Ramos (cell line): ENCODE results near the gene PVR.
"Not testable (repeated sequence)": the region's sequence is repeated elsewhere in the genome, so short reads cannot be mapped to it uniquely, and the experiment has no call there.

Source experiments
- in situ Hi-C: fragments of 300-500 bp; cut with MboI; formaldehyde crosslinking; loops from one replicate; pipeline ENCODE4 v1.14.3; 2022; ENCODE audit warnings: low sequenced_read_pairs; ENCODE audit not compliant: unreplicated experiment

Gene PVR

DNA sequence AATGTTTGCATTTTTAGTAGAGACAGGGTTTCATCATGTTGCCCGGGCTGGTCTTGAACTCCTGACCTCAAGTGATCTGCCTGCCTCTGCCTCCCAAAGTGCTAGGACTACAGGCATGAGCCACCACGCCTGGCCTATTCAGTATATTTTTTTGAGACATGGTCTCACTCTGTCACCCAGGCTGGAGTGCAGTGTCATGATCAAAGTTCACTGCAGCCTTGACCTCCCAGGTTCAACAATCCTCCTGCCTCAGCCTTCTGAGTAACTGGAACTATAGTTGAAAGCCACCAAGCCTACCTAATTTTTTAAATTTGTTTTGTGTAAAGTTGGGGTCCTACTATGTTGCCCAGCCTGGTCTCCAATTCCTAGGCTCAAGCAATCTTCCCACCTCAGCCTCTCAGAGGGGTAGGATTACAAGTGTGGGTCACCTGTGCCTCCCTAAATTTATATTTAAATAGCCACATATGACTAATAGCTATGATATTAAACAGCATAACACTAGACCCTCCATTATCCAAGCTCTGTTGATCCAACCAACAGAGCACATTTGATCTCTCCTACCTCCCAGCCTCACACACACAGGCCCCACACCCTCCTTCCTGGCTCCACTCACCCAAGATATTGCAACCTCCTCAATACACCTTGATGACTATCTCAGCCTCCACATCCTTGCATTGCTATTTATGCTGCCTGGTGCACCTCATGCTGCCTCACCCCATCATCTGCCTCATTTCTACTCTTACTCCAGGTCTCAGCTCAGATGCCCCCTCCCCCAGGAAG is 25.5 kb downstream of the PVR start:
- in situ Hi-C loops = no loop called here

DNA sequence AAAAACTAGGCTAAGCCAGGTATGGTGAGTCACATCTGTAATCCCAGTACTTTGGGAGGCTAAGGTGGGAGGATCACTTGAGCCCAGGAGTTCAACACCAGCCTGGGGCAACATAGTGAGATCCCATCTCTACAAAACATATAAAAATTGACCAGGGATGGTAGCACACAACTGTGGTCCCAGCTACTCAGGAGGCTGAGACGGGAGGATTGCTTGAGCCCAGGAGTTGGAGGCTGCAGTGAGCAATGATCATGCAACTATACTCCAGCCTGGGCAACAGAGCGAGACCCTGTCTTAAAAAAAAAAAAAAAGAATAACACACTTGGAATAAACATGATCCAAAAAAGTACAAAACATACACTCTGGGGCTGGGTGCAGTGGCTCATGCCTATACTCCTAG is 26.3 kb downstream of the PVR start:
- in situ Hi-C loops = not testable (repeated sequence)

DNA sequence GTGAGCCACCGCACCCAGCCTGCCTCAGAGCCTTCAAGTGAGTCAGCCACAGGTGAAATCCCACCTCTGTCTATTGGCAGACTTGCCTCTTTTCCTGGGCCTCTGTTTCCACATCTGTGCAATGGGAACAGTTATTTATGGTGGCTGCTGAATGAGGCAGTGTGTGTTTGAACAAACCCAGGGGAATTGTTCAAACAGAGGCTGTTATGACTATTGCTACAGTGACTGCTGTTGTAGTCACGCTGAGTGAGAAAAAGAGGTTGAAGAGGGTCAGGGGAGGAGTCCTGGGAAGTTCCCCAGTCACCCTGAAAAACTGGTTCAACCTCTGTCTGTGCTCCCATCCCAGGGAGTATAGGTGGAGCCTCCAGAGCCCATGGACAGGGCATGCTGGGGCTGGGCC is 27.7 kb downstream of the PVR start, which contains the start of gene CEACAM19:
Gene CEACAM19 (plus strand): TSS at position 83 of the 400 bp plus-strand sequence. CDS start 450 bp downstream, outside the sequence.
- in situ Hi-C loops = no loop called here

DNA sequence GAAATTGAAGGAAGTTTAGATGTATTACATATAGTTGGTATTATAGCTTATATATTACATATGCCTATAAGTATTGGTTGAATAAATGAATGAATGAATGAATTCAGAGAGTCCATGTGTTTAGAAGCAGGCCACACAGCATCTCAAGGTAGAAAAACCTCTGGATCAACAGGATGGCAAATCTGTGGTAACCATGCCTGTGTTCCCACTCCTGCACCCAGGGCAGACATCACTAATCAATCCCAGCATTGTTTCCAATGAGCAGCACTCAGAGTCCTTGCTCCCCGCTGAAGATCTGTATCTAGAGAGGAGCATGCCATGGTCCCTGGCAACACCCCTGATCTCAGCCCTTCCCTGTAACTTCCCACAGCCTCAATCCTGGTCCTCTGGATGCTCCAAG is 28.5 kb downstream of the PVR start:
- in situ Hi-C loops = no loop called here

DNA sequence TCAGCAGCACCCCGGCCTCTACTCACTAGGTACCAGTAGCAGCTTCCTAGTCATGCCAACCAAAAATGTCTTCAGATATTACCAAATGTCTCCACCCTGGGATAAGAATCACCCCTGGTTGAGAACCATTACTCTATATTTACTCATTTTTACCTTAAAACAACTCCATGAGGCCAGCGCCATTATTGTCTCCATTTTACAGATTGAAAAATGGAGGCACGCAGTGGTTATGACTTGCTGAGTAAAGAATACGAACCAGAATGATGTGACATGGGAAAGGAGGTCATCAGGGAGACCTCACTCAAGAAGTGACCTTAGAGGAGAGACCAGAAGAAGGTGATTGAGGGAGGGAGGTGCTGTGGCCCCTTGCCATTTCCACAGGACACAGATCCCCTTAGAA is 29.8 kb downstream of the PVR start:
- in situ Hi-C loops = no loop called here

DNA sequence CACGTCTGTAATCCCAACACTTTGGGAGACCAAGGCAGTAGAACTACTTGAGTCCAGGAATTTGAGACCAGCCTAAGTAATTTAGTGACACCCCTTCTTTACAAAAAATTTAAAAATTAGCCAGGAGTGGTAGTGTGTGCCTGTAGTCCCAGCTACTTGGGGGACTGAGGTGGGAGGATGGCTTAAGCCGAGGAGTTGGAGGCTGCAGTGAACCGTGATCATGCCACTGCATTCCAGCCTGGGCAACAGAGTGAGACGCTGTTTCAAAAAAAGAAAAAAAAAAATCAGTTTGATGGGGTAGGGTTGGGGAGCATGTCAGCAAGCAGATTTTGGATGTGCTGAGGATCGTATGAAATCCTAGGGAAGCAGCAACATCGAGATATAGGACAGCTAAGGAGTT is 31.8 kb downstream of the PVR start:
- in situ Hi-C loops = no loop called here

DNA sequence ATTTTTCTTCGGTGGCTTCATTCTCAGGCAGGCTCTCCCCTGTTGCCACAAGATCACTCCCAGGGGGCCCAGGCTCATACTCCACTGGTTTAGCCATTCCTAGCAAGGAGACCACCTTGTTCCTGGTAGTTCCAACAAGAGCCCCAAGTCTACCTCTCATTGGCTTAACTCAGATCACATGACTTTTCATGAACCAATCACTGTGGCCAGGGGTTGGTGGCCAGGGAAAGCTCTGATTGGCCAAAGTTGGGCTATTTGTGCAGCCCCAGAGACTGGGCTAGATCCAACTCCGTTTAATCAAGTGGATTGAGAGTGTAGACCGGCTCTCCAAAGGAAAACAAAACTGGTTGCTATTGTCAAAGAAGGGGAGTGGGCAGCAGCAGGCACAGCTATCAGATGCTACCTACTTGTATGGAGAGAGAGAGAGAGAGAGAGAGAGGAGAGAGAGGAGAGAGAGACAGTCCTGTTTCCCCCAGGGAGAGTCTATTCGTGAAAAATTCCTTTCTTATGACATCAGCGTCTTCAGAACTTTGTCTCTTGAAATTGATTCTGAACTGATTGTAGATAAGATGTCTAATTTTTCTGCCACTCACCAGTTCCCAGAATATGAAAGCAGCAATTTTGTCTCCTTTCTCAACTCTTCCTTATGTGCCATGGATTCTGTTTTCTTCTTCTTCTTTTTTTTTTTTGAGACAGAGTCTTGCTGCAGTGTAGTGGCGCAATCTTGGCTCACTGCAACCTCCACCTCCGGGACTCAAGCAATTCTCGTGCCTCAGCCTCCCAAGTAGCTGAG is 33.5 kb downstream of the PVR start:
- in situ Hi-C loops = no loop called here

DNA sequence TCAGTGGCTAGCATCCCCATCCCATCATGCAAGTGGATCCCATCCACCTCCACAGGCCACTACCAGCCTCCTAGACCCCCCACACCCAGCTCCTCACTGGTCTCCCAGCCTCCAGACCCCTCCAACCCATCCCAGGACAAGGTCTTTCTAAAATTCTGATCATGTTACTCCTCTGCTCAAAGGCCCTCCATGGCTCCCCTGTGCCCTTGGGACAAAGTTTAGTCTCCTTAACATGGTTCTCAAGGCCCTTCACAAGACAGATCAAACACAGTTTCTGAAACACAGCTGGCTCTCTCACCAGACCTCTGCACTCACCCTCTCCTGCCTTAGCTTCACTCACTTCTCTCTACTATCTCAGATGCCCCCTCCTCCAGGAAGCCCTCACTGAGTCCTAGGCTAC is 36.8 kb downstream of the PVR start:
- in situ Hi-C loops = no loop called here

DNA sequence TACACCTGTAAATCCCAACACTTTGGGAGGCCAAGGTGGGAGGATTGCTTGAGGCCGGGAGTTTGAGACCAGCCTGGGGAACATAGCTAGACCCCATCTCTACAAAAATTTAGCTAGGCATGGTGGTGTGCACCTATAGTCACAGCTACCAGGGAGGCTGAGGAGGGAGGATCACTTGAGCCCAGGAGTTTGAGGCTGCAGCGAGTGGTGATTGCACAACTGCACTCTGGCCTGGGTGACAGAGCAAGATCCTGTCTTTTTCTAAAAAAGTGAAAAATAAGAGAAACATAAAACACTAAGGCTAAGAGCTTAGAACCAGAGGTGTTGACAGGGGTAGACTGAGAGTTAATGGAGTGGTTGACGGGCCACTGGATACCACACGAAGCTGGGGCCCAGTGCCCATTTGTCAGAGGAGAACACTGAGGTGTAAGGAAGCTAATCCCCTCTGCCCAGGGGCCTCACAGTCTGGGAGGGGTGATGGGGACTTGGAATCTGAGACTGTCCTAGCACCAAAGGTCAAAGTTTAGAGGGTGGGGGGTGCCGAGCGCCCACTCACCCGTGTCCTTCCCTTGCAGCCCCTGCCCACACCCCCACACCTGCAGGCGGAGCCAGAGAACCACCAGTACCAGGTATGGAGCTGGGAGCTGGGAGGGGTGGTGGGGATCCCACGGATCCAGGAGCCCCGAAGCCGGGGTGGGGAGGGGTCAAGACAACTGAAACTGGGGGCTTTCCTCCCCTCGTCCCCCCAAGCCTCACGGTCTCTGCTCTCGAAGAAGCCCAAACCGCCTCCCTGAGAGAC is 38.5 kb downstream of the PVR start:
- in situ Hi-C loops = no loop called here

DNA sequence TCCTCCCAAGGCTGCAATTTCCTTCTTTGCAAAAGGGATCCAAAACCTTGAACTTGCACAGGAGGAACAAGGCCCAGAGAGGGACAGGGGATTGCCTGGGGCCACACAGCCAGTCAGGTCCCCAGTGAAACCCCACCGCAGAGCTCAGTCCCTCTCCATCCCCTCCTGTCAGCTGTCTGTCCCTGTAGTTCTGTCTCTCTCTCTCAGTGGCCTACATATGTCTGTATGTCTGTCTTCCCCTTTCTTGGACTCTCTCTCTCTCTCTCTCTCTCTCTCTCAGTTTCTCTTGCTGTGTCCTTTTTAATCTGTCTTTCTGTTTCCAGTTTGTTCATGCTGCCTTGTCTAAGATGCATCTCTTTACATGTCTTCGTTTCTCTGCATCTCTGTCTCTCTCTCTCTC is 39.1 kb downstream of the PVR start:
- in situ Hi-C loops = no loop called here

DNA sequence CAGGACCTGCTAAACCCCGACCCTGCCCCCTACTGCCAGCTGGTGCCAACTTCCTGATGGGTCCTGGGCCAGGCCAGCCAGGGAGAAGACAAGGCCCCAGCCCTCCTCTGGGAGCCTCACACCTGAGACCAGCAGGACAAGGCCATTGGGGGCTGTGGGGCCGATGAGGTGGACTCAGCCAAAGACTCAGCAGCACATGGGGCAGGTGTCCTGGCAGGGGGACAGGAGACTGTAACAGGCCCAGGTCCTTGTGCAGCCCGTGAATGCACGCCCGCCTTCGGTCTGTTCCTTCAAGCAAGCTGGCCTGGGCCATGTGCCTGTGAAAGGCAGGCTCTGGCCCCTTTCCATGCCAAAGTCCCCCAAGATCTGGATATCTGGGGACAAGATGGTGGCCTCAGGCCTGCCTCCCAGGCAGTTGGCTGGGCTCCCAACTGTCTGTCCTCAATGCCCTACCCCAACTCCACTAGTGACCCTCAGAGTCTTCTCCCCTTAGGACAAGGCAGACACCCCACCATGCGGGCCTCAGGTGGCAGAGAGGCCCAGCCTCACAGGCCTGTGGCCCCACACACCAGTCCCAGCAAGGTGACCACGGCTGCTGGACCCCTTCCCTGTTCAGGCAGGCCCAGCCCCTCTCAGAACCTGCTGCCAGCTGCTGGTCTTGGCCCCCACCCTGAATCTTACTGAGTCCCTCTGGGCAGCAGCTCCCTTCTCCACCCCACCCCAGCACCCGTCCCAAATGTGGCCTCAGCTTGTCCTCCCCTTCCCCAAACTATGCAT is 39.9 kb downstream of the PVR start:
- in situ Hi-C loops = no loop called here

DNA sequence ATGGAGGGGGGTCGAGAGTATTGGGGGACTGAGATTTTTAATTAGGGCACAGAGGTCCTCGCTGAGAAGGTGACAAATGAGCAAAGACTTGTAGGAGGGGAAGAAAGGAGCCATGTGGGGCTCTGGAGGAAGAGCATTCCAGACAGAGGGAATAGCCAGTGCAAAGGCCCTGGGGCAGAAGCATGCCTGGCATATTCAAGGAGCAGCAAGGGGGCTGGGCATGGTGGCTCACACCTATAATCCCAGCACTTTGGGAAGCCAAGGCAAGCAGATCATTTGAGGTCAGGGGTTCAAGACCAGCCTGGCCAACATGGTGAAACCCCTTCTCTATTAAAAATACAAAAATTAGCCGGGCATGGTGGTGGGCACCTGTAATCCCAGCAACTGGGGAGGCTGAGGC is 40.7 kb downstream of the PVR start:
- in situ Hi-C loops = not testable (repeated sequence)

DNA sequence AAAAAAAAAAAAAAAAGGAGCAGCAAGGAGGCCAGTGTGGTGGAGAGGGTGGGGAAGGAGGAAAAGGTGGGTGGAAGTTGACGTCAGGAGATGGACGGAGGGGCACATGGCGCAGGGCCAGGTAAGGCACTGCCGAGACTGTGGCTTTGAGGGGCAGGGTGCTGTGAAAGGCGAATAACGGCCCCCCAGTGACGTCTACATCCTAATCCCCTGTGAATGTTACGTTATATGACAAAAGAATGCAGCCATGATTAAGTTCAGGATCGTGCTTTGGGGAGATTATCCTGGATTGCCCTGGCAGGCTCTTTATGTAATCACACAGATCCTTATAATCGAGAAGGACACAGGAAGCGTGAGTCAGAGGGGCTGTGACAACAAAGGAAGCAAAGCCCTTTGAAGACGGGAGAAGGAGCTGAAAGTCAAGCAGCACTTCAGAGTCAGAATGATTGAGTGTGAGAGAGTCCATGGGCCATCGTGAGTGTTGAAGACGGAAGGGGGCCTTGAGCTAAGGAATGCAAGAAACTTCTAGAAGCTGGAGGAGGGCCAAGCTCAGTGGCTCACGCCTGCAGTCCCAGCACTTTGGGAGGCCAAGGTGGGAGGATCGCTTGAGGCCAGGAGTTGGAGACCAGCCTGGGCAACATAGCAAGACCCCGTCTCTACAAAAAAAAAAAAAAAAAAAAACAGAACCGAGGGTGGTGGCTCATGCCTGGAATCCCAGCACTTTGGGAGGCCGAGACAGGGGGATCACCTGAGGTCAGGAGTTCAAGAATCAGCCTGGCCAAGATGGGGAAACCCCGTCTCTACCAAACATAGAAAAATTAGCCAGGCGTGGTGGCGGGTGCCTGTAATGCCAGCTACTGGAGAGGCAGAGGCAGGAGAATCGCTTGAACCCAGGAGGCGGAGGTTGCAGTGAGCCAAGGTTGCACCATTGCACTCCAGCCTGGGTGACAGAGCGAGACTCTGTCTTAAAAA is 41.5 kb downstream of the PVR start:
- in situ Hi-C loops = no loop called here

DNA sequence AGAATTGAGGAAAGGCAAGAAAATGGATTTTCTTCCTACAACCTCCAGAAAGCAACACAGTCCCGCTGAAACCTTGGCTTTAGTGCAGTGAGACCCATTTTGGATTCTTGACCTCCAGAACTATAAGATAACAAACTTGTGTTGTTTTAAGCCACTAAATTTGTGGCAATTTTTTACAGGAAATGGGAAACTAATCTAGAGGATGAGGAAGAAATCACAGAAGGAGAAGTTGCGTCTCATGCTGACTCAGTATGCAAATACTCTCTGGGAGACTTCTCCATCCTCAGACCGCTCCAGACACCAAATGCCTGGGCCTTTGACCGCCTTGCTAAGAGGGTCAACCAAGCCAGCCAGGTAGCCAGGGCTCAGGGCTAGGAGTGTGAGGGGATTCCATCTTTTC is 42.2 kb downstream of the PVR start:
- in situ Hi-C loops = no loop called here

DNA sequence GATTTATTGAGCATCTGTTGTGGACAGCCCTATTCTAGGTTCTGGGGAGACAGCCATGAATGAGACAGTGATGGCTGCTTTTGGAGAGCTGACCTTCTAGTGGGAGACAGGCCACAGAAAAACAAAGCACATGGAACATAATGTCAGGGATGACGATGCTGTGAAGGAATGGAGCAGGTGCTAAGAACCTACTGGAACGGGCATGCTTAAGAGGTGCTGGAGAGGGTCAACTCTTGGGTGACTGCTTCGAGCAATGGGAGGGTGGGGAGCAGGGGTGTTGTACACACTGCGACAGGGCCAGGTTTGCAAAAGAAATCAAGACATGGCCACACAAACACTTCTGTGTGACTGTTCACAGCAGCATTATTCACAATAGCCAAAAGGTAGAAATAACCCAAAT is 43.2 kb downstream of the PVR start:
- in situ Hi-C loops = no loop called here

DNA sequence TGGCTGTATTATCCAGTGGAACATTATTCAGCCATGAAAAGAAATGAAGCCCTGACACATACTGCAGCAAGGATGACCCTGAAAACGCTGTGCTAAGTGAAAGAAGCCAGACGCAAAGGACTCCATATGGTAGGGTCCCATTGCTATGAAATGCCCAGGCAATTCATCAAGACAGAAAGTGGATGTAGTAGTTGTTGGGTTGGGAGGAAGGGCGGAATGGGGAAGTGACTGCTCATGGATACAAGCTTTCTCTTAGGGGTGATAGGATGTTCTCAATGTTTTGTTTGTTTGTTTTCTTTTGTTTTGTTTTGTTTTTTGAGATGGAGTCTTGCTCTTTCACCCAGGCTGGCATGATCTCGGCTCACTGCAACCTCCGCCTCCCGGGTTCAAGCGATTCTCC is 44.2 kb downstream of the PVR start:
- in situ Hi-C loops = no loop called here

DNA sequence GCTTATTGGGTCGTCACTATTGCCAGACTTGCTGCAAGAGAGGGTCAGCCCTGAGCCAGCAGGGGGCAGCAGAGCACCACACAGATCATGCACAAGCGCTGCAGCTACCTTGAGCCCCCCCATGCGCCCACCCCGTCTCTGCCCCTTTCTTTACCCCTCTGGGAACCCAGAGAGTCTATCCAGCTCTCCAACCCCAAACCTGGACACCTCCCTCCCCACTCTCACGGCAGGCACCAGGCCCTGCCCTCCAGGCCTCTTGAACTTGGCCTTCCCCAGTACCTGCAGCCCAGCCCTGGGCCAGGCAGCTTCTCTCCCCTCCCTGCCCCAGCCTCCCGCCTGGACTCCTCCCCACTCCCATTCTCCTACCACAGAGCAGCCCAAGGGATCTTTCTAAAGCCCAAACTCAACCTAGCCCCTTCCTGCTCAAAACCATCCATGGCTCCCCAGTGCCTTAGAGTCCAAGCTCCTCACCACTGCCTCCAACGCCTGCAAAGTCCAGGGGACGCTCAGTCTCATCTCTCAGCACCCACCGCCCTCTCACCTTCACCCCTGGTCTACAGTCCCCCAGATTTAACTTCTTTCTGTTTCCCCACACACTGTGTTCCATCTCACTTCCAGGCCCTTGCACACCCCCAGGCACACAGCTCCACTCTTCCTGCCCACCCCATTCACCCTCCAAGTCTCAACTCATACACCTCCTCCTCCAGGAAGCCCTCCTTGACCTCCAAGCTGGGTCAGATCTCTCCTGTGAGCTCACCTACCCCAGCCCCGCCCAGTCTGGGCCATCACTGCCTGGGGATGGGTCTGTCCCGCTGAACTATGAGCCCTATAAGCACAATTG is 45.8 kb downstream of the PVR start:
- in situ Hi-C loops = no loop called here

DNA sequence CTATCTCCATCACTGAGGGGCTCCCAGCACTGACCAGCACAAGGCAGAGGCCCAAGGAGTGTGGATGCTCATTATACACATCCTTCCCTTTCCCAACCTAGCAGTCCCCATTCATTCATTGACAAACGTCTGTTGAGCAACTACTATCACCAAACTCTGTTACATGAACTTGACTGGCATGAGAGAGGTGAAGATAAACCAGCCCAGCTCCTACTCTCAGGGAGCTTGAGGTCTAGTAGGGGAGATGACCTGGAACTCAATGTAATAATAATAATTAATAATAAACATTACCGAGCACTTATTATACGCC is 46.4 kb downstream of the PVR start:
- in situ Hi-C loops = no loop called here
